SW 1271 (cell line): ENCODE measurements around the gene LEMD3.
A peak's percentile ranks its signal among the peaks of the same experiment; 100 is the strongest.

Experiments used
- DNase-seq, 2 experiments: peaks; one replicate each; lab custom pipeline; 2025; lab: John Stamatoyannopoulos, UW

The LEMD3 gene

DNA sequence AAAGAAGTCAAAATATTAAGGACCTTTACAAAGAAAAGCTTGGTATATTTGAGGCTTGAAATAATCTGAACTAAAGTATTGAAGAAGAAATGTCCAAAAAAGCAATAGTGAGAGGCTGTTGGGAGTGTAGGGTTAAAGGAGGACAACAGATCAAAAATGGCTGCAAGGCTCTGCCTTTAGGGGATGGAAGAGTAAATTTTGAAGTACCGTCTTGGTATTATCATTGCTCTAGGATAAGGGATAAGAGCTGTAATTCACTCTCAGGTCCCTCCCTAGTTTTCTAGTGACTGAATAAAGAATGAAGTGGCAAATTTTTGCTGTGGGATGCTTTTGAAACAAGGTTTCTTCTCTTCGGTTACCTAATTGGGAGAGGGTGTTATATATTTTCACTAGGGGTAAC is 38.7 kb downstream of the LEMD3 start:
- no peak for DNase-seq

- no peak for DNase-seq
These were observed 39.7 kb downstream of the LEMD3 start for GRCh38 chr12:65208964-65209654.

DNA sequence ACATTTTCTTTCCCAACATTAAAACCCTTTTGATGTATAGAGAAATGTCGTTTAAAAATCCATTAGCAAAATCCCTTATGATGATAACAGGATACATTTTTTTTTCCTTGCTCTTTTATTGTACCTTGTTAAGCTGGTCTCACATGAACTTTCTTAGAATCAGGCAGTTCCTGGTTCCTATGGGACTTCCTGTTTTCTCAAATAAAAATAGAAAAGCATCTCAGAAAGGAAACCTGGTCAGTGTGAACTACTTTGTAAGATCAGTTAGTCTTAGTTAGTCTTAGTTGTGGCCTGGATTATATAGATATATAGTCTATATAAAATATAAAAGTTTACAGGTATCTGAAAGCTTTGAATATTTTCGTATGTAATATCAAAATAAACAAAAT is 40.3 kb downstream of the LEMD3 start:
- DNase-seq, result no peak

DNA sequence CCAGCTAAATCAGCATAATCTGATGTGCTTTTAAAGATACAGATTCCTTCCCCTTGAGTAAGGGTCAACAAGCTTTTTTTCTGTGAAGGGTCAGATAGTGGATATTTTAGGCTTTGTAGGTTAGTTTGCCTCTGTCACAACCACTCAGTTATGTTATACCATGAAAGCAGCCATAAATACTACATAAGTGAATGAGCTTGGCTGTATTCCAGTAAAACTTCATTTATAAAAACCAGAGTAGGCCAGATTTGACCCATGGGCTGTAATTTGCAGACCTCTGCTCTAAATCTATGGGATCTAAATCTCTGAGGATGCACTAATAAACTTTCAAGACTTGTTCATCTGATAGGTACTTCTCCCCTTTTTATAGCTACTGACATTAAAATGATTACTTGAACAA is 47.7 kb downstream of the LEMD3 start:
- no peak for DNase-seq

GRCh38 chr12:65220761-65221160 is 51.4 kb downstream of the LEMD3 start:
- DNase-seq, result no peak

DNA sequence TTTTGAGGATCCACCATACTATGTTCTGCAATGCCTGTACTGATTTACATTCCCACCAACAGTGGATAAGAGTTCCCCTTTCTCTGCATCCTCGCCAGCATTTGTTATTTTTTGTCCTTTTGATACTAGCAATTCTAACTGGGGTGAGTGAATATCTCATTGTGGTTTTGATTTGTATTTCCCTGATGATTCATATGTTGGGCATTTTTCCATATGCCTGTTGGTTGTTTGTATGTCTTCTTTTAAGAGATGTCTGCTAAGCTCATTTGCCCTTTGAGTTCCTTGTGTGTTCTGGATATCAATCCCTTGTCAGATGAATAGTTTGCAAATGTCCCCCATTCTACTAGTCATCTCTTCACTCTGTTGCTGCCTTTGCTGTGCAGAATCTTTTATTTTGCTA is 60.1 kb downstream of the LEMD3 start:
- DNase-seq, result peak; percentile 12 to 61

- peak in 1 of 2 experiments; percentile 56 for DNase-seq
These were observed 63.2 kb downstream of the LEMD3 start for GRCh38 chr12:65232476-65233077.

- no peak for DNase-seq
These were observed 67.8 kb downstream of the LEMD3 start for GRCh38 chr12:65237153-65237552.

GRCh38 chr12:65238609-65239008 is 69.2 kb downstream of the LEMD3 start:
- no peak for DNase-seq

- DNase-seq, result no peak
These were observed 79.6 kb downstream of the LEMD3 start for GRCh38 chr12:65248656-65249633.

DNA sequence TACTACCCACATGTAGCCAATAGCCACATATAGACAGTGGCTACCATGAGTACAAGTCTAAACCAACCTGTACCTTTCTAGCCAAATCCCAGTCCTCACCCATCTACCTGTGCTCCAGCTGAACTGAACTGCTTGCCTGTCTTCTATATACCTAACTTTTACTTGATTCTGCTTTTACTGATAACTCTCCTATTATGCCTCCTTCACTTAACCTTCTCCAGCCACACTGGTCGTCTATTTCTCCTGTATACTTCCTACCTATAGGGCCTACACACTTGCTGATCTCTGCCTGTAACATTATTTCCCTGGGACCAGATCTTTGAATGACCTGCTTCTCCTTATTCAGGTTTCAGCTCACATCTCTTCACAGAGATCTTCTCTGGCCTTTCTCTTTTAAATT is 83.1 kb downstream of the LEMD3 start:
- DNase-seq, result no peak

DNA sequence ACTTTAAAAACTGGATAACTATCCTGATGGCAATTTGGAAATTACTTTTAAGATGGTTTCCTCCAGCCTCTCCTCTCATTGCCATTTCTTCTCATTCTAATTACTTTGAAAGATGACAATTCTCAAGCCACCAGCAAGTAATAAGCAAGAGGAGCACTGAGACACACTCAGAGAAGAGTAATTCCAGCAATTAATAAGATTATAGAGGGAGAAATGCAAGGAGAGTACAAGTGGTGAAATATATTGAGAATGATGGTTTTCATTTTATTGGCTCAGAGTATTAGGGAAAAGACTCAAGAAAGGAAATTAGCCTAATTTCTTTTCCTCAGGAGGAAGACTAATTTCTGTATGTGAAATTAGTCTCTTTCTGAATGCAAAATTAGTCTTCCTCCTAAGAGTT is 88.6 kb downstream of the LEMD3 start:
- DNase-seq, result no peak

GRCh38 chr12:65259501-65259900 is 90.1 kb downstream of the LEMD3 start:
- no peak for DNase-seq

- DNase-seq, result no peak
These were observed 94.4 kb downstream of the LEMD3 start for GRCh38 chr12:65263777-65264176.

- DNase-seq, result no peak
These were observed 97.0 kb downstream of the LEMD3 start for GRCh38 chr12:65266408-65266807.

GRCh38 chr12:65269603-65270002 is 100.2 kb downstream of the LEMD3 start:
- DNase-seq, result peak in 1 of 2 experiments; percentile 28

DNA sequence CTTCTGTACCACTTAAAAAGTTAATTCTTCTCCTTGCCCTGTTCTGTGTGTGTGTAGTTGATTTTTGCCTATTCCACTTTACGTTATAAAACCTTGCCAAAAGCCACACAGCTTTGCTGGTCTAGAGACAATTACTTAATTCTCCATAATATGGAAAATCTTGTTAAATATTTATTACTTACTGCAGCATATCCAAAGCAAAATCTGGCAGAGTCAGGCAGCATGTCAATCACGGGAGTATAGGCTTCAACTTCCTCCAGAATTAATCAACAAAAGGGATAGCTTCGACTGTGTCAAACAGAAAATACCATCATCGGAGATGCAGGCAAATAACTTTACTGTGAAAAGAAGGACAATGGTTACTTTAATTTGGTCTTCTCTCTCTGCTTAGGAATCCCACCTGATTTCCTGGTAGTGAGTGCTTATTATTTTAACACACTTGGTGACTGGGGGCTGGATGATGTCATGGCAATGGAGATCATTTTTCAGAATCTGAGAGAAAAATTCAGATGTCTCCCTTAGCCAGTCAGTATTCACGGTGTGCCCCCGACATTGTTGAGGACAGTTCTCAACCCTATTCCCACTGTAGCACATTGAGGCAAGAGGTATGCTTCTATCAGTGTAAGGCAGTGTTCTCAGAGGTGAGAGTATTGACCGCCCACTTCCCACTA is 105.4 kb downstream of the LEMD3 start:
- no peak for DNase-seq

GRCh38 chr12:65275627-65276026 is 106.2 kb downstream of the LEMD3 start:
- DNase-seq, result no peak

GRCh38 chr12:65276916-65277530 is 107.6 kb downstream of the LEMD3 start:
- DNase-seq, result no peak

DNA sequence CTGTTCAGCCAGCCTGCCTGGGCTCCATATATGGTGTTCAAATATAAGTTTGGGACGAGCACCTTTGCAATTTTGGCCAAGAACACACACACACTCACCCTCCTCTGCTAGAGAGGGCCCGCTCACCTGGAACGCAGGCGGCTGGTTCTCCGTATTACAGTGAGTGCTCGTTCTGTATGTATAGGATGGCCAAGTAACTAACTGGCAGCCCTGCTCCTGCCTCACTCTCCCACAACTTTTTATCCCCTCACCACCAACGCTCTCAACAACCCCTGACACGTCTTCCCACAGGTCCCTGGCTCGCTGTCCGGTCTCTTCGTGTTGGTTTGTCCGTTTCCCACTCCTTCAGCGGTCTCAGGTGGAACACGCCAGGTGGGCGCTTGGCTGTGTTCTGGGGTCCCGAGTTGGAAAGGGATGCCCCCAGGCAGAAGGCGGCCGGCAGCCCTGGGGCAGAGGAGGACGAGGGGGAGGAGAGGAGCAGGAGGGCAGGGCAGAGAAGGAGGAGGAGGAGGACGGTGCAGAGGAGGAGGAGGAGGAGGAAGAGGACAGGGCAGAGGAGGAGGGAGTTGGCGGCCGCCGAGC is 108.7 kb downstream of the LEMD3 start:
- DNase-seq, result no peak
